ENCODE measurements around the gene P3H1. TPM values are rescaled to one million over a fixed set of nuclear protein-coding genes. Genes with fewer than 3 reads are reported as not detected.

Gene P3H1
- total and polyA plus RNA-seq, 2 of the 13 experiments (the other 11 are each of a cell fraction or from before 2014, with no cell fraction given): 64.6 to 120 TPM

DNA sequence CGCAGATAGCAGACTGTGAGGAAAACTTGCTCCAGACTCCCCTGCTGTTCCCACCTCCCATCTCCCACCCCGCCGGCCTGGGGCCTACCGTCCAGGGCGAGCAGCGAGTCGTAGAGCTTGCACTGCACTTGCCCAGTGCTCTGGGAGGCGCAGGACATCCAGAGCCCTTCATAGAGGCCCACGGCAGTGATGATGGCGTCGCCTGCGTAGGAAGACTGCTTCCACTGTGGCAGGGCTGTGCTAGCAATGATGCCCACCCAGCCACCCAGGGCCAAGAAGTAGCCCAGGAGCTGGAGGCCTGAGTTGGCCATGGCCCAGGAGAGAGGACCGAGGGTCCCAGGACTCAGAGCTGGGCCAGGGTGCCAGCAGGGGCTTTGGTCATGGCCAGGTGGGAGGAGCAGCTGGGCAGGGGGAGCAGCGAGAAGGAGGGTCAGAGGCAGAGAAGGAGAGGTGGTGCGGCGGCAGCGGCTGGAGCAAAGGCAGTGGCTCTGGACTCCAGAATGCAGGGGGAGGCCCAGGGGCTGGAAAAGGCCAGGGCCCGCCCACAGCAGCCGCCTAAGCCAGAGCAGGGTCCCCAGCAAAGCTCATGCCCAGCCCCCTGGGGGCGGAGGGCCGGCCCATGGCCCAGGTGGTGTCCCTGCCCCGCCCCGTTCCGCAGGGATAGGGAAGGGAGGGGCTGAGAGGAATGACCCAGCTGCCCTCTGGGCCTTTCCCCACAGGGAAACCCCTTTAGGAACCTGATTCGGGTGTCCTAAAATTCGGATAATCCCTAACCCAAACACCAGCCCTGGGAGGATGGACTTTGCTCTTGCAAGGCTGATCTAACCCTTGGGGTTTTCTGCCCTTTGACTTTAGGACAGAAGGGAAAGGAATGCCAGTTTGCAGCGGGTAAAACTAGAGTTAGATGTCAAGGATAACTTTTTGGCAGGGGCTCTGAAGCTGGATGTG is 26.8 kb downstream of the P3H1 start, which contains the start of gene CLDN19 (continued):
- TF ChIP-seq, protein P1, sequence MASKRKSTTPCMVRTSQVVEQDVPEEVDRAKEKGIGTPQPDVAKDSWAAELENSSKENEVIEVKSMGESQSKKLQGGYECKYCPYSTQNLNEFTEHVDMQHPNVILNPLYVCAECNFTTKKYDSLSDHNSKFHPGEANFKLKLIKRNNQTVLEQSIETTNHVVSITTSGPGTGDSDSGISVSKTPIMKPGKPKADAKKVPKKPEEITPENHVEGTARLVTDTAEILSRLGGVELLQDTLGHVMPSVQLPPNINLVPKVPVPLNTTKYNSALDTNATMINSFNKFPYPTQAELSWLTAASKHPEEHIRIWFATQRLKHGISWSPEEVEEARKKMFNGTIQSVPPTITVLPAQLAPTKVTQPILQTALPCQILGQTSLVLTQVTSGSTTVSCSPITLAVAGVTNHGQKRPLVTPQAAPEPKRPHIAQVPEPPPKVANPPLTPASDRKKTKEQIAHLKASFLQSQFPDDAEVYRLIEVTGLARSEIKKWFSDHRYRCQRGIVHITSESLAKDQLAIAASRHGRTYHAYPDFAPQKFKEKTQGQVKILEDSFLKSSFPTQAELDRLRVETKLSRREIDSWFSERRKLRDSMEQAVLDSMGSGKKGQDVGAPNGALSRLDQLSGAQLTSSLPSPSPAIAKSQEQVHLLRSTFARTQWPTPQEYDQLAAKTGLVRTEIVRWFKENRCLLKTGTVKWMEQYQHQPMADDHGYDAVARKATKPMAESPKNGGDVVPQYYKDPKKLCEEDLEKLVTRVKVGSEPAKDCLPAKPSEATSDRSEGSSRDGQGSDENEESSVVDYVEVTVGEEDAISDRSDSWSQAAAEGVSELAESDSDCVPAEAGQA (IDR thresholded peaks at IDR 0.05; ENCODE audit: low read depth): no peak
- TF ChIP-seq, protein P1 (CRISPR knock-in tag; IDR thresholded peaks at IDR 0.05; ENCODE audit: borderline replicate concordance): 0 out of 2 replicates have a peak, but pooled peaks have one; percentile 39
- no peak for TF ChIP-seq ZFP36L1 (CRISPR knock-in tag; IDR thresholded peaks at IDR 0.05)
- TF ChIP-seq, protein P2, sequence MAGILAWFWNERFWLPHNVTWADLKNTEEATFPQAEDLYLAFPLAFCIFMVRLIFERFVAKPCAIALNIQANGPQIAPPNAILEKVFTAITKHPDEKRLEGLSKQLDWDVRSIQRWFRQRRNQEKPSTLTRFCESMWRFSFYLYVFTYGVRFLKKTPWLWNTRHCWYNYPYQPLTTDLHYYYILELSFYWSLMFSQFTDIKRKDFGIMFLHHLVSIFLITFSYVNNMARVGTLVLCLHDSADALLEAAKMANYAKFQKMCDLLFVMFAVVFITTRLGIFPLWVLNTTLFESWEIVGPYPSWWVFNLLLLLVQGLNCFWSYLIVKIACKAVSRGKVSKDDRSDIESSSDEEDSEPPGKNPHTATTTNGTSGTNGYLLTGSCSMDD (CRISPR knock-in tag; IDR thresholded peaks at IDR 0.05): no peak
- TF ChIP-seq ZKSCAN5 (CRISPR knock-in tag; IDR thresholded peaks at IDR 0.05): no peak
- TF ChIP-seq MEIS2 (CRISPR knock-in tag; IDR thresholded peaks at IDR 0.05): peak; percentile 20; the same call in 1 of the 2 replicates
- no peak for TF ChIP-seq ZNF207 (IDR thresholded peaks at IDR 0.05; ENCODE audit: borderline replicate concordance)
- TF ChIP-seq RFX3 (CRISPR knock-in tag; IDR thresholded peaks at IDR 0.05): no peak
- TF ChIP-seq ZNF75D (CRISPR knock-in tag; IDR thresholded peaks at IDR 0.05; ENCODE audit: borderline replicate concordance): no peak
- no peak for TF ChIP-seq DMAP1 (CRISPR knock-in tag; IDR thresholded peaks at IDR 0.05)
- TF ChIP-seq TARDBP (CRISPR knock-in tag; IDR thresholded peaks at IDR 0.05): peak; percentile 22; the same call in 1 of the 2 replicates
- TF ChIP-seq ZSCAN20 (CRISPR knock-in tag; IDR thresholded peaks at IDR 0.05; ENCODE audit: borderline replicate concordance): no peak
- TF ChIP-seq, protein P3, sequence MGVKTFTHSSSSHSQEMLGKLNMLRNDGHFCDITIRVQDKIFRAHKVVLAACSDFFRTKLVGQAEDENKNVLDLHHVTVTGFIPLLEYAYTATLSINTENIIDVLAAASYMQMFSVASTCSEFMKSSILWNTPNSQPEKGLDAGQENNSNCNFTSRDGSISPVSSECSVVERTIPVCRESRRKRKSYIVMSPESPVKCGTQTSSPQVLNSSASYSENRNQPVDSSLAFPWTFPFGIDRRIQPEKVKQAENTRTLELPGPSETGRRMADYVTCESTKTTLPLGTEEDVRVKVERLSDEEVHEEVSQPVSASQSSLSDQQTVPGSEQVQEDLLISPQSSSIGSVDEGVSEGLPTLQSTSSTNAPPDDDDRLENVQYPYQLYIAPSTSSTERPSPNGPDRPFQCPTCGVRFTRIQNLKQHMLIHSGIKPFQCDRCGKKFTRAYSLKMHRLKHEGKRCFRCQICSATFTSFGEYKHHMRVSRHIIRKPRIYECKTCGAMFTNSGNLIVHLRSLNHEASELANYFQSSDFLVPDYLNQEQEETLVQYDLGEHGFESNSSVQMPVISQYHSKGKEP (CRISPR knock-in tag; IDR thresholded peaks at IDR 0.05): no peak
- TF ChIP-seq, protein P4, sequence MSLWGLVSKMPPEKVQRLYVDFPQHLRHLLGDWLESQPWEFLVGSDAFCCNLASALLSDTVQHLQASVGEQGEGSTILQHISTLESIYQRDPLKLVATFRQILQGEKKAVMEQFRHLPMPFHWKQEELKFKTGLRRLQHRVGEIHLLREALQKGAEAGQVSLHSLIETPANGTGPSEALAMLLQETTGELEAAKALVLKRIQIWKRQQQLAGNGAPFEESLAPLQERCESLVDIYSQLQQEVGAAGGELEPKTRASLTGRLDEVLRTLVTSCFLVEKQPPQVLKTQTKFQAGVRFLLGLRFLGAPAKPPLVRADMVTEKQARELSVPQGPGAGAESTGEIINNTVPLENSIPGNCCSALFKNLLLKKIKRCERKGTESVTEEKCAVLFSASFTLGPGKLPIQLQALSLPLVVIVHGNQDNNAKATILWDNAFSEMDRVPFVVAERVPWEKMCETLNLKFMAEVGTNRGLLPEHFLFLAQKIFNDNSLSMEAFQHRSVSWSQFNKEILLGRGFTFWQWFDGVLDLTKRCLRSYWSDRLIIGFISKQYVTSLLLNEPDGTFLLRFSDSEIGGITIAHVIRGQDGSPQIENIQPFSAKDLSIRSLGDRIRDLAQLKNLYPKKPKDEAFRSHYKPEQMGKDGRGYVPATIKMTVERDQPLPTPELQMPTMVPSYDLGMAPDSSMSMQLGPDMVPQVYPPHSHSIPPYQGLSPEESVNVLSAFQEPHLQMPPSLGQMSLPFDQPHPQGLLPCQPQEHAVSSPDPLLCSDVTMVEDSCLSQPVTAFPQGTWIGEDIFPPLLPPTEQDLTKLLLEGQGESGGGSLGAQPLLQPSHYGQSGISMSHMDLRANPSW (CRISPR knock-in tag; IDR thresholded peaks at IDR 0.05; ENCODE audit: borderline replicate concordance): 0 out of 2 replicates have a peak, but pooled peaks have one; percentile 62
- TF ChIP-seq THAP11 (CRISPR knock-in tag; IDR thresholded peaks at IDR 0.05): peak; percentile 27; the same call in 1 of the 2 replicates
- no peak for TF ChIP-seq DPF2 (CRISPR knock-in tag; IDR thresholded peaks at IDR 0.05; ENCODE audit: borderline replicate concordance, low read depth)
- no peak for TF ChIP-seq ZKSCAN1 (IDR thresholded peaks at IDR 0.05; ENCODE audit: low read length)
- peak; percentile 67 for TF ChIP-seq ZMYM4 (CRISPR knock-in tag; IDR thresholded peaks at IDR 0.05)

All from HepG2 (cell line).